ENCODE measurements around the gene CASP7. TPM values are rescaled to one million over a fixed set of nuclear protein-coding genes. Genes with fewer than 3 reads are reported as not detected.

Gene CASP7
- total RNA-seq, 1 experiment from 2014 or later = 4.7 TPM

GRCh38 chr10:113735913-113736312, 56.2 kb downstream of the CASP7 start:
- no peaks in the 10 kb centered on the region for H3K9me3 ChIP-seq (ENCODE audit: control insufficient read depth, low read depth, low read length)
- no peak overlapping the region; a peak in 1 of 7 replicates for H3K27ac Mint-ChIP-seq
- TF ChIP-seq CTCF (conservative IDR thresholded peaks at IDR 0.05) = no peak
- peaks cover 2% of the 10 kb centered on the region; the same call in 1 of the 2 replicates for H3K27me3 Mint-ChIP-seq (ENCODE audit: low read depth)
- no peaks in the 10 kb centered on the region for H3K27me3 ChIP-seq (ENCODE audit: insufficient read depth, low read length)
- H3K18ac ChIP-seq (ENCODE audit: insufficient read length, low read depth, low read length) = no peak overlapping the region
- H3K79me1 ChIP-seq (ENCODE audit: insufficient read depth, low read depth, low read length, poor library complexity, severe bottlenecking) = no peaks in the 10 kb centered on the region
- H2AFZ ChIP-seq (ENCODE audit: low read length) = no peak overlapping the region
- no peak overlapping the region for H2BK5ac ChIP-seq (ENCODE audit: insufficient read length, low read length)
- no peak overlapping the region for H2BK15ac ChIP-seq (ENCODE audit: low read depth, low read length)
- no peak overlapping the region for H3K14ac ChIP-seq (ENCODE audit: insufficient read depth, low read length)
- H3K56ac ChIP-seq (ENCODE audit: insufficient read length, low read depth, low read length) = no peak overlapping the region
- H3T11ph ChIP-seq (ENCODE audit: low read length) = no peak overlapping the region
- no peak overlapping the region for H3K9ac ChIP-seq (ENCODE audit: extremely low read depth, insufficient read length, low read length)
- no peak overlapping the region for H3K23ac ChIP-seq (ENCODE audit: insufficient read length, low read depth, low read length)
- H3K36me3 Mint-ChIP-seq (ENCODE audit: insufficient read depth in 1 of 3, low read depth in 3 of 3) = no peaks in the 10 kb centered on the region; a peak in 1 of 7 replicates
- H3K4ac ChIP-seq (ENCODE audit: low read depth, low read length) = no peak overlapping the region
- WGBS (ENCODE audit: extremely low coverage, insufficient read length, low lambda C conversion rate) = no CpG with 5 or more reads among the region's 2 CpGs
- no peak overlapping the region for H3K4me3 Mint-ChIP-seq
- H2BK20ac ChIP-seq (ENCODE audit: low read depth, low read length, poor library complexity, severe bottlenecking) = no peak overlapping the region
- H3K4me1 Mint-ChIP-seq = peaks cover 11 to 12% of the 10 kb centered on the region in 2 experiments
- no peak overlapping the region for H2AK5ac ChIP-seq (ENCODE audit: insufficient read length, low read length)
- H4K5ac ChIP-seq (ENCODE audit: insufficient read length, low read depth, low read length) = no peak overlapping the region
- peaks cover 4% of the 10 kb centered on the region; the same call in 1 of the 2 replicates for H3K4me1 ChIP-seq (ENCODE audit: insufficient read depth, low read length)
- H2BK12ac ChIP-seq (ENCODE audit: insufficient read length, low read depth, low read length) = no peak overlapping the region
- H4K20me1 ChIP-seq (ENCODE audit: control insufficient read depth, insufficient read depth, insufficient read length) = no peaks in the 10 kb centered on the region
- no peaks in the 10 kb centered on the region for H3K23me2 ChIP-seq (ENCODE audit: insufficient read length, low read depth, low read length, poor library complexity, severe bottlenecking)
- no peak overlapping the region for H2BK120ac ChIP-seq (ENCODE audit: low read depth, low read length, poor library complexity, severe bottlenecking)
- DNase-seq = peak; percentile 34
- no peak overlapping the region for H4K8ac ChIP-seq (replicated peaks; ENCODE audit: insufficient read length, low read depth, low read length)
- H3K79me2 ChIP-seq (ENCODE audit: insufficient read depth, low read length) = no peaks in the 10 kb centered on the region
- no peak overlapping the region for H3K27ac ChIP-seq (ENCODE audit: insufficient read length, low read depth, low read length)
- H3K4me2 ChIP-seq (ENCODE audit: insufficient read depth, insufficient read length, low read length) = no peak overlapping the region
- no peak overlapping the region for H4K91ac ChIP-seq (ENCODE audit: insufficient read length, low read depth, low read length)
- H3K9me3 Mint-ChIP-seq = no peaks in the 10 kb centered on the region

Measured in H9 (cell line).